ENCODE data around the gene LAP3.

- TF ChIP-seq CTCF (conservative IDR thresholded peaks at IDR 0.05; ENCODE audit: low read length) (no peak), EZH2phosphoT487 (IDR thresholded peaks at IDR 0.05; ENCODE audit: borderline replicate concordance, low read depth, low read length) (no peak)
These were observed 28.2 kb downstream of the LAP3 start for GRCh38 chr4:17605236-17605635.
